ENCODE data around the gene IRF9. TPM values are rescaled to one million over a fixed set of nuclear protein-coding genes. Genes with fewer than 3 reads are reported as not detected.

IRF9 gene
- total and polyA plus RNA-seq, 2 of the 13 experiments (the other 11 are each of a cell fraction or from before 2014, with no cell fraction given) = 14.9 to 49.7 TPM

- DNase-seq (ENCODE audit: low spot score) (no peak), ATAC-seq (no peak), FAIRE-seq (no peak)
- H3K4me3 ChIP-seq (replicated peaks in 1 of 3; ENCODE audit: insufficient read depth in 1 of 3, low read depth in 2 of 3, low read length in 3 of 3) = no peak overlapping the region
- H3K79me2 ChIP-seq (ENCODE audit: insufficient read depth, low read length) = peaks cover 15% of the 10 kb centered on the region
- in situ Hi-C loops (cut with HindIII; ENCODE audit: extremely low pct_ligation_motif_present, low pct_unique_long_range_greater_than_20kb) = no loop called here
- intact Hi-C loops (cut with micrococcal nuclease; ENCODE audit: unreplicated experiment) = no loop called here
- peaks cover 19% of the 10 kb centered on the region for H3K4me1 ChIP-seq (ENCODE audit: insufficient read depth, low read length)
- H3K27me3 ChIP-seq (ENCODE audit: control insufficient read depth in 1 of 2, insufficient read depth in 2 of 2, low read length in 2 of 2) = no peaks in the 10 kb centered on the region
- 95% methylated on average over 17 of the region's 19 CpGs for WGBS (ENCODE audit: low lambda C conversion rate)
- no peaks in the 10 kb centered on the region for H4K20me1 ChIP-seq (ENCODE audit: insufficient read depth, low read length)
- H3K27ac ChIP-seq (ENCODE audit: extremely low read length, insufficient read depth, low read length) = no peak overlapping the region
- TF ChIP-seq ZNF737 (CRISPR knock-in tag; IDR thresholded peaks at IDR 0.05; ENCODE audit: borderline replicate concordance) = 0 out of 2 replicates have a peak, but pooled peaks have one; percentile 73
- TF ChIP-seq ZNF883 (CRISPR knock-in tag; IDR thresholded peaks at IDR 0.05; ENCODE audit: not compliant biosample characterization) = peak; percentile 22
- peak; percentile 66 for TF ChIP-seq AGO2 (optimal IDR thresholded peaks at IDR 0.05; ENCODE audit: low read depth, low read length)
- no peak for TF ChIP-seq PREB (CRISPR knock-in tag; IDR thresholded peaks at IDR 0.05)
- TF ChIP-seq ZNF441 (CRISPR knock-in tag; IDR thresholded peaks at IDR 0.05; ENCODE audit: borderline replicate concordance) = no peak
- 0 out of 2 replicates have a peak, but pooled peaks have one; percentile 14 for TF ChIP-seq REXO4 (CRISPR knock-in tag; IDR thresholded peaks at IDR 0.05; ENCODE audit: borderline replicate concordance)
- 0 out of 2 replicates have a peak, but pooled peaks have one; percentile 30 for TF ChIP-seq ZNF660 (CRISPR knock-in tag; IDR thresholded peaks at IDR 0.05; ENCODE audit: borderline replicate concordance, low read depth)
- TF ChIP-seq FOXJ3 (CRISPR knock-in tag; IDR thresholded peaks at IDR 0.05; ENCODE audit: borderline replicate concordance) = no peak
- 0 out of 2 replicates have a peak, but pooled peaks have one; percentile 7 for TF ChIP-seq ZNF768 (CRISPR knock-in tag; IDR thresholded peaks at IDR 0.05)
- TF ChIP-seq ATRX (CRISPR knock-in tag; IDR thresholded peaks at IDR 0.05; ENCODE audit: borderline replicate concordance) = 0 out of 2 replicates have a peak, but pooled peaks have one; percentile 86
- peak; percentile 39; the same call in 1 of the 2 replicates for TF ChIP-seq RBFOX2 (IDR thresholded peaks at IDR 0.05; ENCODE audit: low read depth, low read length)
- TF ChIP-seq UBTF (CRISPR knock-in tag; IDR thresholded peaks at IDR 0.05) = 0 out of 2 replicates have a peak, but pooled peaks have one; percentile 29
- peak; percentile 38 for TF ChIP-seq MED8 (CRISPR knock-in tag; IDR thresholded peaks at IDR 0.05; ENCODE audit: insufficient replicate concordance)
- BruUV-seq (replicated peaks) = no TSS peak
- H3K36me3 ChIP-seq (replicated peaks in 1 of 2; ENCODE audit: control insufficient read depth in 1 of 2, insufficient read depth in 2 of 2, low read length in 2 of 2) = peaks cover 78 to 82% of the 10 kb centered on the region in 2 experiments
- H3K9me3 ChIP-seq (ENCODE audit: low read length) = no peaks in the 10 kb centered on the region
- H3K4me2 ChIP-seq (ENCODE audit: low read depth, low read length) = no peak overlapping the region
- ChIA-PET POLR2A (interaction anchor here (0.9 to 8.1 kb wide), 7 partner anchors 11 to 90 kb away, joined by 3 to 53 read pairs (median 4); partner anchors contain the start of genes CHMP4A, IRF9, PCK2 and PSME2), CTCF (ENCODE audit: low intra/inter-chr PET ratio, low total read pairs) (no interaction called here)
- H2AFZ ChIP-seq (ENCODE audit: low read length) = no peak overlapping the region
- H3K9ac ChIP-seq (ENCODE audit: insufficient read depth, low read depth, low read length) = no peak overlapping the region
Measured at GRCh38 chr14:24184104-24184970, 23.3 kb downstream of the IRF9 start.

Measured in HepG2 (cell line).